Measurements from ENCODE around the gene ERAS.

- TF ChIP-seq BHLHE40 (IDR thresholded peaks at IDR 0.05; ENCODE audit: borderline replicate concordance) (no peak), NFRKB (IDR thresholded peaks at IDR 0.05) (no peak), FOXA1 (IDR thresholded peaks at IDR 0.05) (no peak), HDGF (IDR thresholded peaks at IDR 0.05; ENCODE audit: borderline replicate concordance) (no peak), FOXK2 (IDR thresholded peaks at IDR 0.05) (no peak), SP1 (IDR thresholded peaks at IDR 0.05) (no peak), ARNT (IDR thresholded peaks at IDR 0.05) (no peak), FOXM1 (IDR thresholded peaks at IDR 0.05; ENCODE audit: borderline replicate concordance) (no peak), TARDBP (IDR thresholded peaks at IDR 0.05) (no peak), L3MBTL2 (conservative IDR thresholded peaks at IDR 0.05) (no peak), SUZ12 (IDR thresholded peaks at IDR 0.05) (no peak), CTBP1 (IDR thresholded peaks at IDR 0.05; ENCODE audit: borderline replicate concordance) (no peak)
Measured at GRCh38 chrX:48854898-48855297, 28.6 kb downstream of the ERAS start.
